GM12878 (cell line): ENCODE measurements around the gene CDKN1C.

Source experiments
- ATF2 ChIP-seq: IDR thresholded peaks from 2 replicates; pipeline ENCODE4 v1.6.1; 2012; ENCODE audit warnings: low read length, inconsistent platforms
- CTCF ChIP-seq, 3 experiments: IDR thresholded peaks in 2 of 3; conservative IDR thresholded peaks in 1 of 3; 2 replicates each; pipeline ENCODE4 v1.5.1; 2011; ENCODE audit warnings: low read depth in 3 of 3, low read length in 3 of 3, mild to moderate bottlenecking in 3 of 3, control low read depth in 2 of 3, moderate library complexity in 2 of 3, inconsistent platforms in 1 of 3, mixed read lengths in 1 of 3; ENCODE audit not compliant: control insufficient read depth in 2 of 3, insufficient read depth in 1 of 3; ENCODE audit errors: extremely low read depth in 1 of 3
- CUX1 ChIP-seq: IDR thresholded peaks from 2 replicates; pipeline ENCODE4 v1.6.1; 2012; ENCODE audit warnings: improper control_type of control experiment, low read depth, low read length; ENCODE audit not compliant: insufficient replicate concordance
- E4F1 ChIP-seq: fragments of 450-650 bp; IDR thresholded peaks from 2 replicates; pipeline ENCODE4 v1.6.1; 2018; ENCODE audit warnings: borderline replicate concordance, mild to moderate bottlenecking; ENCODE audit not compliant: partially characterized antibody
- EP300 ChIP-seq, 2 experiments: fragments of 150-350 bp in 1 of 2; IDR thresholded peaks; 2 replicates each; pipeline ENCODE4 v1.6.1; 2011 to 2012; ENCODE audit warnings: low read depth in 2 of 2, low read length in 2 of 2, borderline replicate concordance in 1 of 2, improper control_type of control experiment in 1 of 2, inconsistent platforms in 1 of 2; ENCODE audit not compliant: control insufficient read depth in 1 of 2
- EZH2 ChIP-seq: IDR thresholded peaks from 2 replicates; pipeline ENCODE4 v1.6.1; 2012; ENCODE audit warnings: low read depth, mild to moderate bottlenecking, control low read depth, inconsistent platforms, low read length, borderline replicate concordance; ENCODE audit not compliant: control insufficient read depth
- JUND ChIP-seq: IDR thresholded peaks from 2 replicates; pipeline ENCODE4 v1.6.1; 2012; ENCODE audit warnings: low read depth, mild to moderate bottlenecking, low read length, improper control_type of control experiment, moderate library complexity
- POLR2AphosphoS5 ChIP-seq: IDR thresholded peaks from 2 replicates; pipeline ENCODE4 v1.6.1; 2011; ENCODE audit warnings: mild to moderate bottlenecking, low read length, inconsistent platforms
- PRDM15 ChIP-seq: fragments of 450-650 bp; formaldehyde crosslinking; IDR thresholded peaks from 2 replicates; pipeline ENCODE4 v1.4.0; 2020; ENCODE audit warnings: mild to moderate bottlenecking, moderate library complexity
- REST ChIP-seq: IDR thresholded peaks from 2 replicates; pipeline ENCODE4 v1.6.1; 2012; ENCODE audit warnings: mild to moderate bottlenecking, low read depth, low read length
- ZSCAN29 ChIP-seq: fragments of 450-650 bp; IDR thresholded peaks from 2 replicates; pipeline ENCODE4 v1.6.1; 2017; ENCODE audit warnings: mild to moderate bottlenecking, moderate library complexity

GRCh38 chr11:2920343-2920742 lies 34.8 kb upstream of the CDKN1C start:
- TF ChIP-seq JUND: no peak
- TF ChIP-seq EZH2: no peak
- no peak for TF ChIP-seq E4F1
- no peak for TF ChIP-seq POLR2AphosphoS5
- no peak for TF ChIP-seq PRDM15 (CRISPR knock-in tag)
- no peak for TF ChIP-seq ZSCAN29
- TF ChIP-seq ATF2: no peak
- TF ChIP-seq CTCF (IDR thresholded peaks at IDR 0.05 in 2 of 3, conservative IDR thresholded peaks at IDR 0.05 in 1 of 3; ENCODE audit: control insufficient read depth in 2 of 3, extremely low read depth in 1 of 3, insufficient read depth in 1 of 3, low read depth in 3 of 3, low read length in 3 of 3): no peak
- TF ChIP-seq EP300 (IDR thresholded peaks at IDR 0.05; ENCODE audit: borderline replicate concordance in 1 of 2, control insufficient read depth in 1 of 2, low read depth in 2 of 2, low read length in 2 of 2): no peak
- no peak for TF ChIP-seq REST
- no peak for TF ChIP-seq CUX1
